CD4-positive, alpha-beta memory T cell (primary cell): Measurements from ENCODE around the gene SURF4. TPM values are rescaled to one million over a fixed set of nuclear protein-coding genes. Genes with fewer than 3 reads are reported as not detected.

ENCODE experiments used
- CTCF ChIA-PET: fragments of 350-600 bp; sonication (Branson Sonifier 250); formaldehyde crosslinking; loops from one replicate; lab custom pipeline; 2021; ENCODE audit warnings: inconsistent platforms; ENCODE audit not compliant: partially characterized antibody; lab: Charles Lee
- POLR2A ChIA-PET: fragments of 350-600 bp; sonication (Branson Sonifier 250); formaldehyde crosslinking; loops from one replicate; lab custom pipeline; 2021; ENCODE audit not compliant: partially characterized antibody; lab: Charles Lee
- DNase-seq, 5 donors: peaks; one replicate each; pipeline versions ENCODE4 v3.0.0 to v3.0.0-alpha.2; 2020 to 2022; ENCODE audit warnings: mixed read lengths in 1 of 5
- H3K27ac ChIP-seq: one replicate; pipeline ENCODE4 v1.7.0; 2013; ENCODE audit warnings: low read depth, low read length
- H3K27me3 ChIP-seq: 2 replicates; pipeline ENCODE4 v1.7.0; 2013; ENCODE audit warnings: mild to moderate bottlenecking, low read length, moderate library complexity; ENCODE audit not compliant: insufficient read depth
- H3K36me3 ChIP-seq: 2 replicates; pipeline ENCODE4 v1.7.0; 2013; ENCODE audit warnings: mild to moderate bottlenecking, low read length, moderate library complexity; ENCODE audit not compliant: insufficient read depth
- H3K4me1 ChIP-seq: 2 replicates; pipeline ENCODE4 v1.7.0; 2013; ENCODE audit warnings: mild to moderate bottlenecking, low read length, moderate library complexity; ENCODE audit not compliant: insufficient read depth
- H3K4me3 ChIP-seq, 2 donors: one replicate each; pipeline ENCODE4 v1.7.0; 2013; ENCODE audit warnings: low read length in 2 of 2, mild to moderate bottlenecking in 1 of 2
- H3K9me3 ChIP-seq, 2 donors: one replicate each; pipeline ENCODE4 v1.7.0; 2013; ENCODE audit warnings: low read length in 2 of 2, control low read depth in 1 of 2; ENCODE audit not compliant: control insufficient read depth in 1 of 2
- H3K27ac Mint-ChIP-seq, 7 donors: one replicate each; pipeline ENCODE4 v1.8.0; 2020 to 2021; ENCODE audit warnings: mixed read lengths in 7 of 7, mild to moderate bottlenecking in 6 of 7, inconsistent platforms in 3 of 7, moderate library complexity in 3 of 7
- H3K27me3 Mint-ChIP-seq, 2 donors: one replicate each; pipeline ENCODE4 v1.8.0; 2020 to 2021; ENCODE audit warnings: mixed read lengths in 2 of 2
- H3K36me3 Mint-ChIP-seq, 2 donors: one replicate each; pipeline ENCODE4 v1.8.0; 2020 to 2021; ENCODE audit warnings: mixed read lengths in 2 of 2, inconsistent platforms in 1 of 2, mild to moderate bottlenecking in 1 of 2
- H3K4me1 Mint-ChIP-seq, 4 donors: one replicate each; pipeline ENCODE4 v1.8.0; 2020 to 2021; ENCODE audit warnings: mixed read lengths in 4 of 4, mild to moderate bottlenecking in 1 of 4
- H3K4me3 Mint-ChIP-seq, 8 donors: one replicate each; pipeline ENCODE4 v1.8.0; 2020 to 2021; ENCODE audit warnings: mixed read lengths in 8 of 8, mild to moderate bottlenecking in 7 of 8, moderate library complexity in 6 of 8, inconsistent platforms in 3 of 8
- H3K9me3 Mint-ChIP-seq, 8 donors: one replicate each; pipeline ENCODE4 v1.8.0; 2020 to 2021; ENCODE audit warnings: mixed read lengths in 8 of 8, mild to moderate bottlenecking in 5 of 8, inconsistent platforms in 3 of 8, moderate library complexity in 1 of 8
- intact Hi-C: fragments of 100-400 bp; cut with micrococcal nuclease; formaldehyde crosslinking; loops from one replicate; pipeline ENCODE4 v1.15.1; 2023
- polyA plus RNA-seq, 2 donors: library from polyadenylated mRNA; unstranded; fragments of 300-500 nt; fragmentation: Illumina TruSeq; gene quantifications; one replicate each; pipeline ENCODE4 v1.2.3, GENCODE V29; 2021
- total RNA-seq, 2 experiments: library from RNA; stranded (reverse); gene quantifications; one replicate each; pipeline ENCODE4 v1.2.3, GENCODE V29; 2021

Gene SURF4
- total and polyA plus RNA-seq, 4 experiments from 2014 or later: 103 to 264 (median 133) TPM

- Mint-ChIP-seq H3K27ac (peak overlapping the region in 3 of 7 donors; percentile 35 to 76 (median 62)), H3K4me3 (no peak overlapping the region)
- POLR2A ChIA-PET: interaction anchor here (1.1 to 18.7 kb wide), 4 partner anchors 9 to 12 kb away, joined by 3 to 437 read pairs (median 10); partner anchors contain the start of genes MED22, RPL7A, SURF1 and SURF2
Observed at GRCh38 chr9:133362359-133363044, 13.4 kb downstream of the SURF4 start.

GRCh38 chr9:133361507-133362092 is 14.3 kb downstream of the SURF4 start:
- Histone ChIP-seq H3K9me3 (no peaks in the 10 kb centered on the region), H3K36me3 (peaks cover 71% of the 10 kb centered on the region), H3K4me1 (peaks cover 26% of the 10 kb centered on the region), H3K4me3 (no peak overlapping the region), H3K27ac (no peak overlapping the region), H3K27me3 (no peaks in the 10 kb centered on the region)
- DNase-seq: peak in 1 of 5 donors; percentile 13
- intact Hi-C loops: no loop called here
- peaks cover 0 to 2% (median 0%) of the 10 kb centered on the region in 8 donors for H3K9me3 Mint-ChIP-seq
- H3K27me3 Mint-ChIP-seq: no peaks in the 10 kb centered on the region
- H3K4me1 Mint-ChIP-seq: peaks cover 18 to 36% (median 25%) of the 10 kb centered on the region in 4 donors
- CTCF ChIA-PET: interaction anchor here (3.7 kb wide), 1 partner anchor 10 kb away, joined by 20 read pairs; no protein-coding TSS in a partner anchor
- POLR2A ChIA-PET: interaction anchor here (1.4 to 18.7 kb wide), 4 partner anchors 9 to 12 kb away, joined by 4 to 437 read pairs (median 226); partner anchors contain the start of genes MED22, RPL7A, STKLD1 and SURF1
- H3K27ac Mint-ChIP-seq: peak overlapping the region in 4 of 7 donors; percentile 30 to 76 (median 54)
- H3K4me3 Mint-ChIP-seq: no peak overlapping the region
- peaks cover 30 to 67% of the 10 kb centered on the region in 2 donors for H3K36me3 Mint-ChIP-seq

More at GRCh38 chr9:133362359-133363044, 13.4 kb downstream of the SURF4 start:
- Mint-ChIP-seq H3K9me3 (peaks cover 0 to 2% (median 0%) of the 10 kb centered on the region in 8 donors), H3K36me3 (peaks cover 33 to 67% of the 10 kb centered on the region in 2 donors), H3K4me1 (peaks cover 14 to 37% (median 21%) of the 10 kb centered on the region in 4 donors), H3K27me3 (no peaks in the 10 kb centered on the region)
- H3K4me3 ChIP-seq: no peak overlapping the region
- no peak for DNase-seq
- H3K9me3 ChIP-seq: no peaks in the 10 kb centered on the region
- intact Hi-C loops: no loop called here
- H3K27ac ChIP-seq: no peak overlapping the region
- H3K27me3 ChIP-seq: no peaks in the 10 kb centered on the region
- peaks cover 27% of the 10 kb centered on the region for H3K4me1 ChIP-seq
- CTCF ChIA-PET: interaction anchor here (0.9 to 1.5 kb wide), 2 partner anchors 9 to 42 kb away, joined by 3 read pairs; no protein-coding TSS in a partner anchor
- H3K36me3 ChIP-seq: peaks cover 80% of the 10 kb centered on the region

DNA sequence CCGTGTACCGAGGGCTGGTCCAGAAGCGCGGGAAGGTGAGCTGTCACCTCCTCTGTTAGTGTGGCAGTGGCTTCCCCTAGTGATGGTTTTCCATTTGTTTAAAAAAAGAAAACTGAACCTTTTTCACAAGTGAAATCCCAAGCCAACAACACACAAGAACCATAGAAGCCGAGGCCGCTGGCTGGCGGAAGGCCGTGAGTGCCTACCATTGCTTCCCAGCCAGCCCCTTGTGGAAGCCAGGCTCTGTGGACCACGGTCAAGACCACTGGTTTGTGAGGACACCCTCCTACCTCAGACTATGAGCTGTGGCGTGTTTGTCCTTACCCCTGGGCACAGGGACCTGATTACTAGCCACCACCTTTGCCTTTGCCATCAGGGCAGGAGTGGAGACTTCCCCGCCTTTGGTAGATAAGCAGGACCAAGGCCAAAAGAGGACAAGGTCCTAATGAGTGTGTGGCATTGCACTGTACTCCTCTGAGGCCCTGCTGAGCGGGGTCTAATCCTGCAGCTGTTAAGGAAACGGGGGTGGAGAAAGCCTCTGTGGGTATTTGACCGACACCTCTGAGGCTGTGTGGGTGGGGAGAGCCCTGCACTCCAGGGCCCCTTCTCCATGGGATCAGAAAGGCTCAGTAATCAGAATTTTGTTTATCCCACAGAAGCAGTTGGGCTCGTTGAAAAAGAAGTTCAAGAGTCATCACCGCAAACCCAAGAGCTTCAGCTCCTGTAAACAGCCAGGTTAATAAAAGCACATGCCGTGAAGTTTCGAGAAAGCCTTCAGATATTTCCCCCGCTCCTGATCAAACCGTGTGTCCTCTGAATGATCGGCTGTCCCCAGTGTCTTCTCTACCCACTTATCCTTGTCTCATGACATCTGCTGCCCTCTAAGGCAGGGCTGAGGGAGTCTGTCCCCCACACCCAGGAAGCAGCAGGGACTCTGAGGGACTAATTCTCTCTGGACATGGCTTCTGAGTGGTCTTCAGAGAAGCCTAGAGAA is 15.2 kb downstream of the SURF4 start:
- H3K9me3 ChIP-seq: no peaks in the 10 kb centered on the region
- Mint-ChIP-seq H3K4me1 (peaks cover 16 to 35% (median 24%) of the 10 kb centered on the region in 4 donors), H3K27ac (peak overlapping the region in 6 of 7 donors; percentile 55 to 90 (median 63)), H3K4me3 (peak overlapping the region in 1 of 8 donors; percentile 15), H3K36me3 (peaks cover 25 to 62% of the 10 kb centered on the region in 2 donors), H3K9me3 (peaks cover 0 to 2% (median 0%) of the 10 kb centered on the region in 8 donors), H3K27me3 (no peaks in the 10 kb centered on the region)
- intact Hi-C loops: no loop called here
- H3K27me3 ChIP-seq: no peaks in the 10 kb centered on the region
- ChIA-PET POLR2A (interaction anchor here (2.4 to 18.1 kb wide), 2 partner anchors 10 to 13 kb away, joined by 7 to 437 read pairs; partner anchors contain the start of genes MED22, RPL7A, STKLD1 and SURF4), CTCF (interaction anchor here (1.1 to 3.7 kb wide), 2 partner anchors 10 to 46 kb away, joined by 4 to 20 read pairs; no protein-coding TSS in a partner anchor)
- peaks cover 24% of the 10 kb centered on the region for H3K4me1 ChIP-seq
- H3K27ac ChIP-seq: no peak overlapping the region
- H3K36me3 ChIP-seq: peaks cover 62% of the 10 kb centered on the region
- H3K4me3 ChIP-seq: no peak overlapping the region
- DNase-seq: peak in 1 of 5 donors; percentile 33

GRCh38 chr9:133359399-133360175 is 16.3 kb downstream of the SURF4 start:
- Mint-ChIP-seq H3K9me3 (peaks cover 0 to 2% (median 0%) of the 10 kb centered on the region in 8 donors), H3K36me3 (peaks cover 17 to 51% of the 10 kb centered on the region in 2 donors), H3K4me1 (peaks cover 16 to 41% (median 30%) of the 10 kb centered on the region in 4 donors), H3K27ac (peak overlapping the region in 6 of 7 donors; percentile 23 to 85 (median 54)), H3K4me3 (peak overlapping the region in 3 of 8 donors; percentile 59 to 81 (median 59)), H3K27me3 (no peaks in the 10 kb centered on the region)
- intact Hi-C loops: loop anchor here (5.0 kb wide), 1 partner anchor 118 kb away; the partner anchor contains the start of gene SLC2A6
- Histone ChIP-seq H3K4me3 (no peak overlapping the region), H3K36me3 (peaks cover 51% of the 10 kb centered on the region), H3K9me3 (no peaks in the 10 kb centered on the region), H3K27ac (no peak overlapping the region), H3K27me3 (no peaks in the 10 kb centered on the region), H3K4me1 (peaks cover 33% of the 10 kb centered on the region)
- POLR2A ChIA-PET: interaction anchor here (1.3 to 18.1 kb wide), 3 partner anchors 11 to 329 kb away, joined by 3 to 437 read pairs (median 7); partner anchors contain the start of genes GTF3C5, MED22, RPL7A and STKLD1
- peak in 1 of 5 donors; percentile 39 for DNase-seq
- CTCF ChIA-PET: interaction anchor here (1.1 to 3.7 kb wide), 2 partner anchors 12 to 47 kb away, joined by 4 to 20 read pairs; no protein-coding TSS in a partner anchor

GRCh38 chr9:133357656-133358055 is 18.2 kb downstream of the SURF4 start:
- no peaks in the 10 kb centered on the region for H3K27me3 Mint-ChIP-seq

More at GRCh38 chr9:133357656-133358055, 18.2 kb downstream of the SURF4 start:
- ChIA-PET POLR2A (interaction anchor here (2.2 to 18.1 kb wide), 4 partner anchors 10 to 59 kb away, joined by 12 to 437 read pairs (median 27); partner anchors contain the start of genes MED22, REXO4, RPL7A and STKLD1), CTCF (interaction anchor here (0.9 to 3.9 kb wide), 7 partner anchors 9 to 171 kb away, joined by 3 to 51 read pairs (median 5); partner anchors contain the start of genes MED22 and RPL7A)
- no peaks in the 10 kb centered on the region for H3K27me3 ChIP-seq
- H3K4me1 Mint-ChIP-seq: peaks cover 14 to 44% (median 30%) of the 10 kb centered on the region in 4 donors
- peaks cover 12 to 44% of the 10 kb centered on the region in 2 donors for H3K36me3 Mint-ChIP-seq
- intact Hi-C loops: loop anchor here (2.0 to 5.0 kb wide), 2 partner anchors 21 to 120 kb away; partner anchors contain the start of genes SLC2A6 and SURF6
- DNase-seq: no peak
- H3K4me1 ChIP-seq: peaks cover 33% of the 10 kb centered on the region
- peak overlapping the region; percentile 1 for H3K27ac ChIP-seq
- H3K4me3 Mint-ChIP-seq: peak overlapping the region; percentile 64 to 89 (median 79)
- no peak overlapping the region for H3K4me3 ChIP-seq
- peaks cover 0 to 2% (median 0%) of the 10 kb centered on the region in 8 donors for H3K9me3 Mint-ChIP-seq
- no peaks in the 10 kb centered on the region for H3K9me3 ChIP-seq
- H3K27ac Mint-ChIP-seq: peak overlapping the region in 6 of 7 donors; percentile 77 to 92 (median 90)
- peaks cover 43% of the 10 kb centered on the region for H3K36me3 ChIP-seq
